HCT116 (cell line): ENCODE data around the gene DHX58.

Experiments used
- CTCF ChIP-seq, 3 experiments: fragments of 200-600 bp in 1 of 3; sonication (generic) in 1 of 3; IDR thresholded peaks in 2 of 3; conservative IDR thresholded peaks in 1 of 3; 2 replicates each; pipeline ENCODE4 v1.5.1; 2012 to 2017; ENCODE audit warnings: low read depth in 2 of 3, low read length in 2 of 3, antibody characterized with exemption in 1 of 3, borderline replicate concordance in 1 of 3, control low read depth in 1 of 3, mild to moderate bottlenecking in 1 of 3, mixed read lengths in 1 of 3, mixed run types in 1 of 3, moderate library complexity in 1 of 3; ENCODE audit not compliant: insufficient read depth in 1 of 3
- POLR2AphosphoS5 ChIP-seq: IDR thresholded peaks from 2 replicates; pipeline ENCODE4 v1.6.1; 2011; ENCODE audit warnings: mild to moderate bottlenecking, low read depth, low read length, moderate library complexity
- RAD21 ChIP-seq: IDR thresholded peaks from 2 replicates; pipeline ENCODE4 v1.6.1; 2012; ENCODE audit warnings: low read depth, mild to moderate bottlenecking

- TF ChIP-seq RAD21 (no peak), CTCF (IDR thresholded peaks at IDR 0.05 in 2 of 3, conservative IDR thresholded peaks at IDR 0.05 in 1 of 3; ENCODE audit: borderline replicate concordance in 1 of 3, insufficient read depth in 1 of 3, low read depth in 2 of 3, low read length in 2 of 3) (no peak), POLR2AphosphoS5 (no peak)
Measured at GRCh38 chr17:42159796-42160530, 47.4 kb upstream of the DHX58 start.
